ENCODE measurements around the gene IGIP. TPM values are rescaled to one million over a fixed set of nuclear protein-coding genes. Genes with fewer than 3 reads are reported as not detected.

IGIP gene
- 1.3 TPM for polyA plus RNA-seq (2012; ENCODE audit: missing spikeins)

GRCh38 chr5:140125637-140126036 is at the start of gene IGIP:
Gene IGIP (plus strand): TSS chr5:140125937. CDS start chr5:140128477, 2,540 bp downstream.
- DNase-seq (ENCODE audit: insufficient read length) (no peak), FAIRE-seq (no peak)
- TF ChIP-seq POLR2AphosphoS5 (IDR thresholded peaks at IDR 0.05; ENCODE audit: low read depth, low read length): no peak
- no peak for TF ChIP-seq POLR2A (IDR thresholded peaks at IDR 0.05; ENCODE audit: low read depth, low read length)
- TF ChIP-seq TAF1 (IDR thresholded peaks at IDR 0.05; ENCODE audit: borderline replicate concordance, low read depth, low read length): no peak

GRCh38 chr5:140076142-140076541 is 49.6 kb upstream of the IGIP start:
- FAIRE-seq (no peak), DNase-seq (ENCODE audit: insufficient read length) (no peak)
- no peak for TF ChIP-seq POLR2AphosphoS5 (IDR thresholded peaks at IDR 0.05; ENCODE audit: low read depth, low read length)
- no peak for TF ChIP-seq POLR2A (IDR thresholded peaks at IDR 0.05; ENCODE audit: low read depth, low read length)
- TF ChIP-seq TAF1 (IDR thresholded peaks at IDR 0.05; ENCODE audit: borderline replicate concordance, low read depth, low read length): no peak

- DNase-seq (ENCODE audit: insufficient read length): no peak
- no peak for FAIRE-seq
- no peak for TF ChIP-seq POLR2A (IDR thresholded peaks at IDR 0.05; ENCODE audit: low read depth, low read length)
Observed at GRCh38 chr5:140076788-140077187, 48.9 kb upstream of the IGIP start.

- TF ChIP-seq TAF1 (IDR thresholded peaks at IDR 0.05; ENCODE audit: borderline replicate concordance, low read depth, low read length): no peak
- no peak for TF ChIP-seq POLR2AphosphoS5 (IDR thresholded peaks at IDR 0.05; ENCODE audit: low read depth, low read length)
- TF ChIP-seq POLR2A (IDR thresholded peaks at IDR 0.05; ENCODE audit: low read depth, low read length): no peak
- DNase-seq (ENCODE audit: insufficient read length) (no peak), FAIRE-seq (no peak)
Observed at GRCh38 chr5:140083120-140083519, 42.6 kb upstream of the IGIP start.

GRCh38 chr5:140083650-140084049 is 42.1 kb upstream of the IGIP start:
- TF ChIP-seq POLR2A (IDR thresholded peaks at IDR 0.05; ENCODE audit: low read depth, low read length) (no peak), POLR2AphosphoS5 (IDR thresholded peaks at IDR 0.05; ENCODE audit: low read depth, low read length) (no peak), TAF1 (IDR thresholded peaks at IDR 0.05; ENCODE audit: borderline replicate concordance, low read depth, low read length) (no peak)
- DNase-seq (ENCODE audit: insufficient read length) (no peak), FAIRE-seq (no peak)

- TF ChIP-seq POLR2AphosphoS5 (IDR thresholded peaks at IDR 0.05; ENCODE audit: low read depth, low read length): no peak
- no peak for TF ChIP-seq POLR2A (IDR thresholded peaks at IDR 0.05; ENCODE audit: low read depth, low read length)
- TF ChIP-seq TAF1 (IDR thresholded peaks at IDR 0.05; ENCODE audit: borderline replicate concordance, low read depth, low read length): no peak
- DNase-seq (ENCODE audit: insufficient read length): no peak
Observed at GRCh38 chr5:140084541-140084940, 41.2 kb upstream of the IGIP start.

GRCh38 chr5:140090251-140090650 is 35.5 kb upstream of the IGIP start:
- FAIRE-seq (no peak), DNase-seq (ENCODE audit: insufficient read length) (no peak)
- TF ChIP-seq TAF1 (IDR thresholded peaks at IDR 0.05; ENCODE audit: borderline replicate concordance, low read depth, low read length) (no peak), POLR2AphosphoS5 (IDR thresholded peaks at IDR 0.05; ENCODE audit: low read depth, low read length) (no peak), POLR2A (IDR thresholded peaks at IDR 0.05; ENCODE audit: low read depth, low read length) (no peak)

More at GRCh38 chr5:140084541-140084940, 41.2 kb upstream of the IGIP start:
- no peak for FAIRE-seq

GRCh38 chr5:140093179-140093578 is 32.6 kb upstream of the IGIP start:
- FAIRE-seq: no peak
- no peak for TF ChIP-seq POLR2A (IDR thresholded peaks at IDR 0.05; ENCODE audit: low read depth, low read length)
- TF ChIP-seq POLR2AphosphoS5 (IDR thresholded peaks at IDR 0.05; ENCODE audit: low read depth, low read length): no peak
- TF ChIP-seq TAF1 (IDR thresholded peaks at IDR 0.05; ENCODE audit: borderline replicate concordance, low read depth, low read length): no peak
- DNase-seq (ENCODE audit: insufficient read length): no peak

GRCh38 chr5:140093866-140094265 is 31.9 kb upstream of the IGIP start:
- TF ChIP-seq POLR2AphosphoS5 (IDR thresholded peaks at IDR 0.05; ENCODE audit: low read depth, low read length) (no peak), TAF1 (IDR thresholded peaks at IDR 0.05; ENCODE audit: borderline replicate concordance, low read depth, low read length) (no peak), POLR2A (IDR thresholded peaks at IDR 0.05; ENCODE audit: low read depth, low read length) (no peak)
- no peak for FAIRE-seq
- no peak for DNase-seq (ENCODE audit: insufficient read length)

- TF ChIP-seq TAF1 (IDR thresholded peaks at IDR 0.05; ENCODE audit: borderline replicate concordance, low read depth, low read length): no peak
- TF ChIP-seq POLR2AphosphoS5 (IDR thresholded peaks at IDR 0.05; ENCODE audit: low read depth, low read length): no peak
- TF ChIP-seq POLR2A (IDR thresholded peaks at IDR 0.05; ENCODE audit: low read depth, low read length): no peak
- no peak for FAIRE-seq
- DNase-seq (ENCODE audit: insufficient read length): no peak
Observed at GRCh38 chr5:140094889-140095288, 30.8 kb upstream of the IGIP start.

GRCh38 chr5:140101179-140101578 is 24.6 kb upstream of the IGIP start:
- TF ChIP-seq POLR2A (IDR thresholded peaks at IDR 0.05; ENCODE audit: low read depth, low read length): no peak
- TF ChIP-seq POLR2AphosphoS5 (IDR thresholded peaks at IDR 0.05; ENCODE audit: low read depth, low read length): no peak
- no peak for TF ChIP-seq TAF1 (IDR thresholded peaks at IDR 0.05; ENCODE audit: borderline replicate concordance, low read depth, low read length)
- DNase-seq (ENCODE audit: insufficient read length) (no peak), FAIRE-seq (no peak)

GRCh38 chr5:140103154-140103553 is 22.6 kb upstream of the IGIP start:
- DNase-seq (ENCODE audit: insufficient read length): no peak
- FAIRE-seq: no peak
- TF ChIP-seq TAF1 (IDR thresholded peaks at IDR 0.05; ENCODE audit: borderline replicate concordance, low read depth, low read length): no peak
- no peak for TF ChIP-seq POLR2AphosphoS5 (IDR thresholded peaks at IDR 0.05; ENCODE audit: low read depth, low read length)
- TF ChIP-seq POLR2A (IDR thresholded peaks at IDR 0.05; ENCODE audit: low read depth, low read length): no peak

- FAIRE-seq: no peak
- TF ChIP-seq POLR2A (IDR thresholded peaks at IDR 0.05; ENCODE audit: low read depth, low read length) (no peak), TAF1 (IDR thresholded peaks at IDR 0.05; ENCODE audit: borderline replicate concordance, low read depth, low read length) (no peak), POLR2AphosphoS5 (IDR thresholded peaks at IDR 0.05; ENCODE audit: low read depth, low read length) (no peak)
- no peak for DNase-seq (ENCODE audit: insufficient read length)
Observed at GRCh38 chr5:140104100-140104499, 21.6 kb upstream of the IGIP start.

All from GM12892 (cell line).